Measurements from ENCODE around the gene MRPS26.
A peak's percentile ranks its signal among the peaks of the same experiment; 100 is the strongest.

MRPS26 gene

DNA sequence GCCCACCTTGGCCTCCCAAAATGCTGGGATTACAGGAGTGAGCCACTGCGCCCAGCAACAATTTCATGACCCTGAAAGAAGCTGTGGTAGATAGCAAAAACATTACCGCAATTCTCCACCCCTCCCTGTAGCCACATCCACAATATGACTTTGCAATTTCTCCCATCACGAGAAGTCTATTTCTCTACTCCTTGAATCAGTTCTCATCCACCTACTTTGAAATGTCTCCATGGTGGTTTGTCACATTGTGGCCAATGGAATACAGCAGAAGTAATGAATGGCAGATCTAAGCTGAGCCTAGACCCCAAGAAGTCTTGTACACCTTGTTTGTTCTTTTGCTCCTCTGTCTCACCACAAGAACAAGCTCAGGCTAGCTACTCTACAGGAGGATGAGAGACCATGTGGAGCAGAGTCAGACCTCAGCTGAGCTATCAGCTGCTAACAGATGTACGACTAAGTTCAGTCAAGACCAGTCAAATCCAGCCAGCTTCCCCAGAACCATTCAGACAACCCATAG lies 31.8 kb downstream of the MRPS26 start:
- no peak for DNase-seq

- DNase-seq = peak; percentile 40
Observed at GRCh38 chr20:3080939-3081388, 35.1 kb downstream of the MRPS26 start.

DNA sequence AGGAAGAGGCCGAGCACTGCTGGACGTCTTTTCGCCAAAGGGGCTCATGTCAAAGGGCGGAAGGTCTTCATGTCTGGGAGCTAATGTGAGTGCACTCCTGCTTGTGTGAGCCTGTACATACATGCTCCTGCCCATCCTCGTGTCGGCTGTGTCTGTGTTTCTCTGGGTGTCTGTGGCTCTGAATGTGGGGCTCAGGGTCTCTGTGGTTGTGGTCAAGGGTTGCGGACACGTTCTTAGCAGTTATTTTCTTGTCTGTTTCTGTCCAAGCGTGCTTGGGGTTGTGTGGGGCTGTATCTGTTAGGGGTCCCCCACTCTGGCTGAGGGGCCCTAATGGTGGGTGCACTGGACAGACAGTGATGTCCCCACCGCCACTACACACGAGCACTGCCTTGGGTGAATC lies 35.8 kb downstream of the MRPS26 start:
- no peak for DNase-seq

- DNase-seq = no peak
Observed at GRCh38 chr20:3082306-3082951, 36.6 kb downstream of the MRPS26 start.

GRCh38 chr20:3082955-3083952 lies 37.4 kb downstream of the MRPS26 start:
- DNase-seq = no peak

DNA sequence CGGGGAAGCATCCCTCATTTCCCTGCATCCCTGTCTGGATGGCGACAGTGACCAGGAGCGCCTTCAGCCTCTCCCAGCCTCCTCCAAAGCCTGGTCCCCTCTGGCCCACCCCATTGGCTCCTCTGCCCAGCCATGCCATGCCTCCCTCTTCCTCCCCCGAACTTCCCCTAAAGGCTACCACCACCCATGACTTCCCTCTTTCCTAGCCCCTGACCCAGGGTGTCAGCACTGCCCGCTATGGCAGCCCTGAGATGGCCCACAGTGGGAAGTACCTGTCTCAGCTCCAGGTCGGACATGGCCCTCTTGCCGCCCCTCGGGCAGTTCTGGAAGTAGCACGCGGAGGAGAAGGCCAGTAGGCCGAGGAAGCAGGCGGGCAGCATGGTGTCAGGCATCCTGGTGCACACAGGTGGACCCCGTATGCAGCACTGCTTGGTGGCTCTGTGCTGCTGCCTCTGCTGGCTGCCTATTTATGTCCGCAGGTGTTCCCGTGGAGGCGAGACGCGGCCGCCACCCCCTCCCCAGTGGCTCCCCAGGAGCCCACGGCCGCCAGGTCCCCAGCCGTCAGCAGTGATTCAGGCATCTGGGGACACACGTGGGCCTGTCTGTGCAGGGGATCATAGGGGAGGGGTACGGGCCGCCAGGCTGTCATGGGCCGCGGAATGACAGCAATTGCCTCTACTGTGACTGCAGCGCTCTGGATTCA lies 38.6 kb downstream of the MRPS26 start, which contains the start of gene AVP:
TSS of gene AVP (minus strand) at position 442 of the 703 bp plus-strand sequence. CDS start at position 392, 50 bp downstream.
- no peak for DNase-seq

- no peak for DNase-seq
Observed at GRCh38 chr20:3084986-3085360, 39.1 kb downstream of the MRPS26 start.

DNA sequence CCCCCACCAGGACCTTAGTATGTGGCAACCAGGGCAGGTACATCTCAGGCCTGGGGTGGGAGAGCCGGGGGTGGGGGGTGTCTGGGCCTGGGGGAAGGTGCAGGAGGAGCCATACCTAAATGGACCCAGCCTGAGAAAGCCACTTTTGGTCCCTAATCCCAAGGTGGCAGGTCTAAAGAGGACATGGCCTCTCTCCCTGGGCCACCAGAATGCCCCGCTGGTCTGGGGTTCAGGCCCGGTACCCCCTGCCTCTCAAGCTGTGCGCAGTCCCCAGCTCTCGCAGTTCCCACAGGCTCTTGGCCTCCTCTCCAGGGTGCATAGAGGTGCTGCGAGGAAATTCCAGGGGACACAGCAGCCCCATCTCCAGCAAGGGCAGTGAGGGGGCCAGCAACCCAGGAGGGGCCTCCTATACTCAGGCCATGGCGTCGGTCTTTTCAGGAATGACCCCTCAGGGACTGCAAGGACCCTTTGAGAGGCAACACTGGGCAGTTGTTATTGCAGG lies 39.8 kb downstream of the MRPS26 start:
- no peak for DNase-seq

DNA sequence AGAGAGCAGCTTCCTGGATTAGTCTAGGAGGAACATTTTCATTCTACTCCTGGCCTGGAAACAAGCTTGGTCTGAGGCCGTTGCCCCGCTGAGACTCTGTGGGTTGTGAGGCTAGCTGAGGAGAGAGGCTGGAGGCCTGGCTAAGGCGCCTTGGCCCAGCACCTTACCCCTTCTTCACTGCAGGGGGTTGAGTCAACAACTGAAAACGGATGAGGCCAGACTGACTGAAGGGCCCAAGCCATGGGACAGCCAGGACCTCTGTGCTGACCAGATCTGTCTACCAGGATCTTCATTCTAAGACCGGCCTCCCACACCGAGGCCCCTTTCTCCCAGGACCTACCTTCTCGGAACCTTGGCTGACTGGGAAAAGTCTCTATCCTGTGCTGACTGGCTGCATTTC lies 42.2 kb downstream of the MRPS26 start:
- no peak for DNase-seq

GRCh38 chr20:3090565-3090964 lies 44.7 kb downstream of the MRPS26 start:
- no peak for DNase-seq

- DNase-seq = peak; percentile 37
Observed at GRCh38 chr20:3092611-3093379, 46.9 kb downstream of the MRPS26 start.

- no peak for DNase-seq
Observed at GRCh38 chr20:3093861-3094361, 48.1 kb downstream of the MRPS26 start.

GRCh38 chr20:3094848-3095629 lies 49.2 kb downstream of the MRPS26 start:
- DNase-seq = no peak

Data from suppressor macrophage treated with lipopolysaccharide for 4 hours (primary cell).